Endothelial cell of umbilical vein (primary cell): ENCODE results near the gene LCN15. TPM values are rescaled to one million over a fixed set of nuclear protein-coding genes. Genes with fewer than 3 reads are reported as not detected.

Source experiments
- BruUV-seq: library from RNA; stranded (reverse); fragments of 400-500 nt; replicated peaks from 2 replicates; lab custom pipeline; 2021; lab: Mats Ljungman, UMichigan
- CTCF ChIA-PET: fragments of 300-600, 350-600 bp; sonication (Branson Sonifier 250); formaldehyde crosslinking; loops from one replicate; lab custom pipeline; 2021; ENCODE audit warnings: antibody characterized with exemption, inconsistent platforms; lab: Charles Lee
- POLR2A ChIA-PET: fragments of 300-600, 350-600 bp; sonication (Branson Sonifier 250); formaldehyde crosslinking; loops from one replicate; lab custom pipeline; 2021; ENCODE audit warnings: antibody characterized with exemption, inconsistent platforms; lab: Charles Lee
- DNase-seq: peaks from one replicate; pipeline ENCODE4 v3.0.0-alpha.2; 2011; ENCODE audit warnings: low read depth, low spot score
- FAIRE-seq: peaks from 2 replicates; lab custom pipeline; 2011; peaks lifted over from hg19 to GRCh38; lab: Jason Lieb, UNC
- H2AFZ ChIP-seq: 2 replicates; pipeline ENCODE4 v1.6.0; 2012; ENCODE audit warnings: low read depth, low read length, control low read depth, inconsistent platforms
- H3K27ac ChIP-seq: 2 replicates; pipeline ENCODE4 v1.5.1; 2011; ENCODE audit warnings: low read depth, mild to moderate bottlenecking, control low read depth, low read length, moderate library complexity; ENCODE audit not compliant: insufficient read depth
- H3K27me3 ChIP-seq, 2 experiments: 2 replicates each; pipeline versions ENCODE4 v1.6.0 to v1.6.1; 2011; ENCODE audit warnings: low read length in 2 of 2, mixed read lengths in 1 of 2; ENCODE audit not compliant: control insufficient read depth in 2 of 2, insufficient read depth in 2 of 2
- H3K36me3 ChIP-seq, 2 experiments: 2 replicates in 1 of 2; 3 replicates in 1 of 2; pipeline ENCODE4 v1.5.1; 2011; ENCODE audit warnings: low read length in 2 of 2, mild to moderate bottlenecking in 1 of 2, moderate library complexity in 1 of 2; ENCODE audit not compliant: control insufficient read depth in 2 of 2, insufficient read depth in 2 of 2; ENCODE audit errors: extremely low read depth in 1 of 2
- H3K4me1 ChIP-seq: 3 replicates; pipeline ENCODE4 v1.5.1; 2011; ENCODE audit warnings: mild to moderate bottlenecking, low read length; ENCODE audit not compliant: control insufficient read depth, insufficient read depth; ENCODE audit errors: extremely low read depth
- H3K4me2 ChIP-seq: 2 replicates; pipeline ENCODE4 v1.6.1; 2011; ENCODE audit warnings: low read length, control low read depth, mixed read lengths; ENCODE audit not compliant: insufficient read depth
- H3K4me3 ChIP-seq, 3 experiments: fragments of 200-600 bp in 1 of 3; sonication (generic), shearing (Covaris generic) in 1 of 3; replicated peaks in 1 of 3; 2 replicates each; pipeline ENCODE4 v1.5.1; 2011 to 2016; ENCODE audit warnings: control low read depth in 3 of 3, low read length in 3 of 3, mild to moderate bottlenecking in 2 of 3, inconsistent platforms in 1 of 3, low read depth in 1 of 3, moderate library complexity in 1 of 3; ENCODE audit not compliant: insufficient read depth in 1 of 3
- H3K79me2 ChIP-seq: 2 replicates; pipeline ENCODE4 v1.6.0; 2012; ENCODE audit warnings: low read length, inconsistent platforms; ENCODE audit not compliant: control insufficient read depth, insufficient read depth
- H3K9ac ChIP-seq: replicated peaks from 2 replicates; pipeline ENCODE3; 2011; ENCODE audit warnings: low read length, control low read depth; ENCODE audit not compliant: insufficient read depth; ENCODE audit errors: extremely low read depth
- H3K9me1 ChIP-seq: replicated peaks from 3 replicates; pipeline ENCODE4 v1.6.0; 2011; ENCODE audit warnings: mild to moderate bottlenecking, low read length; ENCODE audit not compliant: control insufficient read depth, insufficient read depth; ENCODE audit errors: extremely low read depth
- H3K9me3 ChIP-seq: replicated peaks from 2 replicates; pipeline ENCODE4 v1.5.1; 2012; ENCODE audit warnings: low read length, inconsistent platforms; ENCODE audit not compliant: control insufficient read depth, insufficient read depth
- H4K20me1 ChIP-seq: replicated peaks from 2 replicates; pipeline ENCODE3; 2011; ENCODE audit warnings: mild to moderate bottlenecking, low read length; ENCODE audit not compliant: control insufficient read depth, insufficient read depth; ENCODE audit errors: extremely low read depth
- EZH2 ChIP-seq: IDR thresholded peaks from 2 replicates; pipeline ENCODE4 v1.6.1; 2012; ENCODE audit warnings: borderline replicate concordance, low read depth, mild to moderate bottlenecking, moderate library complexity, low read length, inconsistent platforms; ENCODE audit not compliant: severe bottlenecking
- FOS ChIP-seq: IDR thresholded peaks from 2 replicates; pipeline ENCODE4 v1.6.1; 2011; ENCODE audit warnings: mild to moderate bottlenecking, low read length, moderate library complexity, borderline replicate concordance; ENCODE audit not compliant: insufficient read depth
- GATA2 ChIP-seq: IDR thresholded peaks from 2 replicates; pipeline ENCODE4 v1.7.0; 2011; ENCODE audit warnings: low read depth, mild to moderate bottlenecking, moderate library complexity, mixed read lengths, low read length; ENCODE audit not compliant: insufficient read length, insufficient read depth
- JUN ChIP-seq: IDR thresholded peaks from 2 replicates; pipeline ENCODE4 v1.6.1; 2011; ENCODE audit warnings: borderline replicate concordance, low read depth; ENCODE audit not compliant: insufficient read length, insufficient read depth
- MYC ChIP-seq: IDR thresholded peaks from one replicate; pipeline ENCODE4 v1.6.1; 2011; ENCODE audit warnings: mild to moderate bottlenecking, low read depth, low read length
- POLR2A ChIP-seq: IDR thresholded peaks from 2 replicates; pipeline ENCODE4 v1.6.1; 2012; ENCODE audit warnings: low read depth, mild to moderate bottlenecking, control low read depth, low read length
- POLR2AphosphoS5 ChIP-seq: IDR thresholded peaks from 2 replicates; pipeline ENCODE4 v1.6.1; 2012; ENCODE audit warnings: low read depth, mild to moderate bottlenecking, control low read depth, low read length, moderate library complexity; ENCODE audit not compliant: insufficient read depth
- dilution Hi-C: fragments of 300-500 bp; cut with MboI; formaldehyde crosslinking; loops from one replicate; pipeline ENCODE4 v1.15.0; 2019; ENCODE audit warnings: low sequenced_read_pairs; ENCODE audit not compliant: extremely low pct_ligation_motif_present
- intact Hi-C: fragments of 100-400 bp; cut with micrococcal nuclease; formaldehyde crosslinking; loops from one replicate; pipeline ENCODE4 v1.10.0; 2022
- polyA plus RNA-seq, 4 experiments: library from polyadenylated mRNA; depleted of rRNA in 3 of 4; stranded (reverse) in 3 of 4; unstranded in 1 of 4; fragments of >200 nt; gene quantifications; 2 replicates each; pipeline versions ENCODE4 v1.2.1 to v1.2.3, GENCODE V29; 2011 to 2012; ENCODE audit warnings: missing spikeins in 1 of 4
- total RNA-seq: library from RNA; stranded (reverse); gene quantifications from 2 replicates; pipeline ENCODE4 v1.2.3, GENCODE V29; 2021
- TF ChIP-seq, protein P1 (sequence below): IDR thresholded peaks from 2 replicates; pipeline ENCODE4 v1.6.1; 2011; ENCODE audit not compliant: insufficient read depth, insufficient read length
- TF ChIP-seq, protein P2 (sequence below), 2 donors: IDR thresholded peaks; 1 replicate in 1 of 2; 2 replicates in 1 of 2; pipeline ENCODE4 v1.5.1; 2011; ENCODE audit warnings: low read length in 2 of 2, mild to moderate bottlenecking in 2 of 2, moderate library complexity in 2 of 2, control low read depth in 1 of 2, inconsistent platforms in 1 of 2, low read depth in 1 of 2; ENCODE audit not compliant: insufficient read depth in 1 of 2; ENCODE audit errors: extremely low read depth in 1 of 2

Gene LCN15
- total and polyA plus RNA-seq, 2 donors (not counting 3 experiments of a cell fraction or from before 2014, with no cell fraction given) = not detected

DNA sequence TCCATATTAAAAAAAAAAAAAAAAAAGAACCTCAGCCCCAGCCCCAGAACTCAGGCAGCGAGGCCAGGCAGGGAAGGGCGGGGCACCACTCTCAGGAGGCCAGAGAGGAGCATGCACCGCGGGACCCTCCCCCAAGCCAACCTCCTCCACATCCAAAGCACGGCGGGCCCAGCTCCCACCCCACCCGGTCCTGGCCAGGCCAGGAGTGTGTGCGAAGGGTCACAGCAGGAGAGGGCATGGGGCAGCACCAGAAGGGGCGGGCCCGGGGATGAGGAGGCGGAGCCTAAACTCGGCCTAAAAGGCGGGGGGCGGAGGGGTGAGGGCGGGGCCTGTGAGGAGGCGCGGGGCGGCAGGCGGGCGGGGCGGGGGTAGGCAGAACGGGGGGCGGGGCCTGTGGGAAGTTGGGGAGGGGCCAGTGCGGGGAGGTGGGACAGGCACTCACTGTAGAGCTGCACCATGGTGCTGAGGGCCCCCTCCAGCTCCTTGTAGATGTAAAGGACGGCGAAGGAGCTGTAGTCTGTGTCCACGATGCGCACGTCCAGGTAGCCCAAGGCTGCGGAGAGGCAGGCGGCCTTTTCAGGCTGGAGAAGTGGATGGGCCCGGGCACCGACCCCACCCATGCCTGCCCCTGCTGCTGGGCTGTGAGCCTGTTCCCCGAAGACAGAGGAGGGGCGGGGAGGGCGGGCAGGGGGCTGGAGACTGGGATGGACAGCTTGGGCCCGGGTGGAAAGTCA is 1.2 kb downstream of the LCN15 start:
- no peaks in the 10 kb centered on the region for H3K27me3 ChIP-seq
- H3K9me3 ChIP-seq = no peaks in the 10 kb centered on the region
- no peak overlapping the region for H3K4me2 ChIP-seq
- no peak overlapping the region for H3K9ac ChIP-seq
- H3K9me1 ChIP-seq = no peaks in the 10 kb centered on the region
- DNase-seq (peak; percentile 29), FAIRE-seq (no peak)
- dilution Hi-C loops (no loop called here), intact Hi-C loops (no loop called here)
- H3K4me3 ChIP-seq = no peak overlapping the region
- H3K4me1 ChIP-seq = no peaks in the 10 kb centered on the region
- ChIA-PET CTCF (interaction anchor here (1.1 to 1.8 kb wide), 3 partner anchors 9 to 35 kb away, joined by 3 to 5 read pairs (median 4); no protein-coding TSS in a partner anchor), POLR2A (no interaction called here)
- H3K79me2 ChIP-seq = no peaks in the 10 kb centered on the region
- H2AFZ ChIP-seq = peak overlapping the region; percentile 40
- no TSS peak for BruUV-seq
- TF ChIP-seq POLR2A (no peak), POLR2AphosphoS5 (no peak), MYC (no peak), EZH2 (no peak), GATA2 (no peak), FOS (no peak), JUN (no peak)
- TF ChIP-seq, protein P1, sequence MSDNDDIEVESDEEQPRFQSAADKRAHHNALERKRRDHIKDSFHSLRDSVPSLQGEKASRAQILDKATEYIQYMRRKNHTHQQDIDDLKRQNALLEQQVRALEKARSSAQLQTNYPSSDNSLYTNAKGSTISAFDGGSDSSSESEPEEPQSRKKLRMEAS = no peak
- TF ChIP-seq, protein P2, sequence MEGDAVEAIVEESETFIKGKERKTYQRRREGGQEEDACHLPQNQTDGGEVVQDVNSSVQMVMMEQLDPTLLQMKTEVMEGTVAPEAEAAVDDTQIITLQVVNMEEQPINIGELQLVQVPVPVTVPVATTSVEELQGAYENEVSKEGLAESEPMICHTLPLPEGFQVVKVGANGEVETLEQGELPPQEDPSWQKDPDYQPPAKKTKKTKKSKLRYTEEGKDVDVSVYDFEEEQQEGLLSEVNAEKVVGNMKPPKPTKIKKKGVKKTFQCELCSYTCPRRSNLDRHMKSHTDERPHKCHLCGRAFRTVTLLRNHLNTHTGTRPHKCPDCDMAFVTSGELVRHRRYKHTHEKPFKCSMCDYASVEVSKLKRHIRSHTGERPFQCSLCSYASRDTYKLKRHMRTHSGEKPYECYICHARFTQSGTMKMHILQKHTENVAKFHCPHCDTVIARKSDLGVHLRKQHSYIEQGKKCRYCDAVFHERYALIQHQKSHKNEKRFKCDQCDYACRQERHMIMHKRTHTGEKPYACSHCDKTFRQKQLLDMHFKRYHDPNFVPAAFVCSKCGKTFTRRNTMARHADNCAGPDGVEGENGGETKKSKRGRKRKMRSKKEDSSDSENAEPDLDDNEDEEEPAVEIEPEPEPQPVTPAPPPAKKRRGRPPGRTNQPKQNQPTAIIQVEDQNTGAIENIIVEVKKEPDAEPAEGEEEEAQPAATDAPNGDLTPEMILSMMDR (IDR thresholded peaks at IDR 0.05; ENCODE audit: extremely low read depth in 1 of 2, insufficient read depth in 1 of 2, low read depth in 1 of 2, low read length in 2 of 2) = no peak
- H4K20me1 ChIP-seq = no peaks in the 10 kb centered on the region
- no peak overlapping the region for H3K27ac ChIP-seq
- no peaks in the 10 kb centered on the region for H3K36me3 ChIP-seq
